GM23338 (cell line): ENCODE data around the gene RABL3. TPM values are rescaled to one million over a fixed set of nuclear protein-coding genes. Genes with fewer than 3 reads are reported as not detected.

Experiments used
- ATAC-seq: fragments of 200-7000 bp; cut with Tn5 transposase; 3 replicates; pipeline ENCODE4 v1.9.1; 2020
- DNase-seq: peaks from one replicate; pipeline ENCODE4 v3.0.0-alpha.2; 2015; ENCODE audit warnings: low spot score
- H2AFZ ChIP-seq: fragments of 200-600 bp; sonication (generic); 2 replicates; pipeline ENCODE4 v1.8.0; 2016; ENCODE audit warnings: antibody characterized with exemption, mild to moderate bottlenecking, moderate library complexity
- H3F3A ChIP-seq: fragments of 200-600 bp; sonication (generic); replicated peaks from 2 replicates; pipeline ENCODE4 v1.8.0; 2017; ENCODE audit warnings: antibody characterized with exemption, mixed run types, low read depth
- H3K27ac ChIP-seq: fragments of 200-600 bp; sonication (generic); 2 replicates; pipeline ENCODE4 v1.6.1; 2016; ENCODE audit warnings: low read depth
- H3K27me3 ChIP-seq: fragments of 200-600 bp; sonication (generic); 2 replicates; pipeline ENCODE4 v1.8.0; 2016; ENCODE audit warnings: mild to moderate bottlenecking, mixed run types, moderate library complexity; ENCODE audit not compliant: insufficient read depth
- H3K36me3 ChIP-seq: fragments of 200-600 bp; sonication (generic); 2 replicates; pipeline ENCODE4 v1.8.0; 2016; ENCODE audit warnings: mild to moderate bottlenecking; ENCODE audit not compliant: insufficient read depth
- H3K4me1 ChIP-seq: fragments of 200-600 bp; sonication (generic); 2 replicates; pipeline ENCODE4 v1.8.0; 2016; ENCODE audit warnings: mild to moderate bottlenecking, moderate library complexity; ENCODE audit not compliant: insufficient read depth
- H3K4me2 ChIP-seq: fragments of 200-600 bp; sonication (generic); 2 replicates; pipeline ENCODE4 v1.7.1; 2017; ENCODE audit warnings: mixed run types
- H3K4me3 ChIP-seq: fragments of 200-600 bp; sonication (generic); 2 replicates; pipeline ENCODE4 v1.6.1; 2016; ENCODE audit warnings: mixed run types
- H3K79me2 ChIP-seq: fragments of 200-600 bp; sonication (generic); replicated peaks from 2 replicates; pipeline ENCODE4 v1.8.0; 2017; ENCODE audit warnings: mild to moderate bottlenecking; ENCODE audit not compliant: insufficient read depth
- H3K9me2 ChIP-seq: fragments of 200-600 bp; sonication (generic); 2 replicates; pipeline ENCODE4 v1.8.0; 2017; ENCODE audit not compliant: insufficient read depth
- H4K20me1 ChIP-seq: fragments of 200-600 bp; sonication (generic); replicated peaks from 2 replicates; pipeline ENCODE4 v1.8.0; 2017; ENCODE audit warnings: mild to moderate bottlenecking; ENCODE audit not compliant: insufficient read depth
- H3K27ac Mint-ChIP-seq: 2 replicates; pipeline ENCODE4 v1.8.0; 2020; ENCODE audit warnings: inconsistent platforms, mild to moderate bottlenecking, moderate library complexity, mixed read lengths
- H3K27me3 Mint-ChIP-seq: 3 replicates; pipeline ENCODE4 v1.8.0; 2022; ENCODE audit warnings: low read depth, mild to moderate bottlenecking, moderate library complexity, mixed read lengths, inconsistent platforms; ENCODE audit not compliant: insufficient read depth, poor library complexity
- H3K36me3 Mint-ChIP-seq: 3 replicates; pipeline ENCODE4 v1.8.0; 2021; ENCODE audit warnings: low read depth, mild to moderate bottlenecking, inconsistent platforms, moderate library complexity, mixed read lengths
- H3K4me1 Mint-ChIP-seq: 3 replicates; pipeline ENCODE4 v1.8.0; 2020; ENCODE audit warnings: mild to moderate bottlenecking, inconsistent platforms, mixed read lengths
- H3K4me3 Mint-ChIP-seq: 3 replicates; pipeline ENCODE4 v1.8.0; 2021; ENCODE audit warnings: moderate library complexity, mild to moderate bottlenecking, inconsistent platforms, mixed read lengths
- H3K9me3 Mint-ChIP-seq: 3 replicates; pipeline ENCODE4 v1.8.0; 2020; ENCODE audit warnings: moderate library complexity, mild to moderate bottlenecking, inconsistent platforms, mixed read lengths
- CREB1 ChIP-seq: fragments of 250-450 bp; sonication (Bioruptor Pico); IDR thresholded peaks from 2 replicates; pipeline ENCODE4 v1.5.0; 2020; ENCODE audit warnings: low read depth, mild to moderate bottlenecking, moderate library complexity
- EZH2 ChIP-seq: fragments of 200-600 bp; sonication (generic); IDR thresholded peaks from one replicate; pipeline ENCODE4 v1.8.0; 2017; ENCODE audit warnings: antibody characterized with exemption, mild to moderate bottlenecking, low read depth; ENCODE audit not compliant: unreplicated experiment
- JUNB ChIP-seq: IDR thresholded peaks from one replicate; pipeline ENCODE4 v1.6.1; 2016; ENCODE audit warnings: antibody characterized with exemption; ENCODE audit not compliant: unreplicated experiment
- POLR2AphosphoS5 ChIP-seq: IDR thresholded peaks from 2 replicates; pipeline ENCODE4 v1.6.1; 2016; ENCODE audit warnings: antibody characterized with exemption, low read depth
- STAT1 ChIP-seq: IDR thresholded peaks from one replicate; pipeline ENCODE4 v1.6.1; 2016; ENCODE audit warnings: antibody characterized with exemption; ENCODE audit not compliant: unreplicated experiment
- ZNF114 ChIP-seq: fragments of 250-450 bp; sonication (Bioruptor Pico); IDR thresholded peaks from 2 replicates; pipeline ENCODE4 v1.5.0; 2020; ENCODE audit warnings: mild to moderate bottlenecking, moderate library complexity
- ZNF331 ChIP-seq: fragments of 250-450 bp; sonication (Bioruptor Pico); IDR thresholded peaks from 2 replicates; pipeline ENCODE4 v1.5.0; 2020; ENCODE audit warnings: low read depth, mild to moderate bottlenecking, moderate library complexity
- polyA plus RNA-seq: library from polyadenylated mRNA; unstranded; fragments of >200 nt; fragmentation: Nextera tagmentation; extraction: Ambion mirVana; gene quantifications from 2 replicates; pipeline ENCODE4 v1.2.1, GENCODE V29; 2016
- total RNA-seq: library from RNA; depleted of rRNA; stranded (reverse); fragments of >200 nt; shearing (Covaris generic); gene quantifications from 2 replicates; pipeline ENCODE4 v1.2.3, GENCODE V29; 2014
- TF ChIP-seq, protein P1 (sequence below): IDR thresholded peaks from 2 replicates; pipeline ENCODE4 v1.6.1; 2016; ENCODE audit warnings: antibody characterized with exemption
- TF ChIP-seq, protein P2 (sequence below), 2 experiments: fragments of 200-600 bp in 1 of 2; sonication (generic) in 1 of 2; conservative IDR thresholded peaks; 2 replicates each; pipeline versions ENCODE4 v1.5.1 to v1.6.1; 2016 to 2017; ENCODE audit warnings: antibody characterized with exemption in 2 of 2, low read depth in 2 of 2, mild to moderate bottlenecking in 2 of 2, moderate library complexity in 1 of 2
- TF ChIP-seq, protein P3 (sequence below): fragments of 250-450 bp; sonication (Bioruptor Pico); IDR thresholded peaks from 2 replicates; pipeline ENCODE4 v1.5.0; 2020; ENCODE audit warnings: mild to moderate bottlenecking, moderate library complexity

Gene RABL3
- total and polyA plus RNA-seq, 2 experiments from 2014 or later: 7.8 to 9.8 TPM

DNA sequence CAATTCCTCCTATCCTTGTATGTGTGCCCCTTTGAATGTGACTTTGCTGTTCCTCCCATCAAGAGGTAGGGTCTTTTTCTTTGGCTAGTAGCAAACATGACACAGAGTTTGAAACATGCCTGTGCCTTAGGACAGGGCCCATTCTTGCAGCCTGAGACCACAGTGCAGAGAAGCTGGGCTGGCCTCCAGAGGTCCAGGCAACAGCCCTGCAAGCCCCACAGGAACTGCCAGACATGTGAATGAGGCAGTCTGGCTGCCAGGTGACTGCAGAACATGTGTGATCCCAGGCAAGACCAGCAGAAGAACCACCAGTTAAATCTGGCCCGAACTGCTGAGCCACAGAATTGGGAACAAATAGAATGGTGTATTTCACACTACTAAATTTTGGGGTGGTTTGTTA is 59.1 kb downstream of the RABL3 start:
- Histone ChIP-seq H2AFZ (no peak overlapping the region), H3K4me2 (no peak overlapping the region), H3F3A (no peaks in the 10 kb centered on the region), H3K27me3 (no peaks in the 10 kb centered on the region), H3K9me2 (0 out of 2 replicates have a peak, but pooled peaks cover 9% of the 10 kb centered on the region), H3K4me3 (no peak overlapping the region), H4K20me1 (no peaks in the 10 kb centered on the region), H3K36me3 (no peaks in the 10 kb centered on the region), H3K4me1 (peaks cover 30% of the 10 kb centered on the region), H3K27ac (no peak overlapping the region), H3K79me2 (no peaks in the 10 kb centered on the region)
- TF ChIP-seq POLR2AphosphoS5: no peak
- TF ChIP-seq, protein P1, sequence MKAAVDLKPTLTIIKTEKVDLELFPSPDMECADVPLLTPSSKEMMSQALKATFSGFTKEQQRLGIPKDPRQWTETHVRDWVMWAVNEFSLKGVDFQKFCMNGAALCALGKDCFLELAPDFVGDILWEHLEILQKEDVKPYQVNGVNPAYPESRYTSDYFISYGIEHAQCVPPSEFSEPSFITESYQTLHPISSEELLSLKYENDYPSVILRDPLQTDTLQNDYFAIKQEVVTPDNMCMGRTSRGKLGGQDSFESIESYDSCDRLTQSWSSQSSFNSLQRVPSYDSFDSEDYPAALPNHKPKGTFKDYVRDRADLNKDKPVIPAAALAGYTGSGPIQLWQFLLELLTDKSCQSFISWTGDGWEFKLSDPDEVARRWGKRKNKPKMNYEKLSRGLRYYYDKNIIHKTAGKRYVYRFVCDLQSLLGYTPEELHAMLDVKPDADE: no peak
- no peak for TF ChIP-seq ZNF114 (CRISPR knock-in tag)
- no peak for TF ChIP-seq EZH2
- no peak for TF ChIP-seq CREB1 (CRISPR knock-in tag)
- no peak for TF ChIP-seq JUNB
- no peak for TF ChIP-seq STAT1
- TF ChIP-seq, protein P2, sequence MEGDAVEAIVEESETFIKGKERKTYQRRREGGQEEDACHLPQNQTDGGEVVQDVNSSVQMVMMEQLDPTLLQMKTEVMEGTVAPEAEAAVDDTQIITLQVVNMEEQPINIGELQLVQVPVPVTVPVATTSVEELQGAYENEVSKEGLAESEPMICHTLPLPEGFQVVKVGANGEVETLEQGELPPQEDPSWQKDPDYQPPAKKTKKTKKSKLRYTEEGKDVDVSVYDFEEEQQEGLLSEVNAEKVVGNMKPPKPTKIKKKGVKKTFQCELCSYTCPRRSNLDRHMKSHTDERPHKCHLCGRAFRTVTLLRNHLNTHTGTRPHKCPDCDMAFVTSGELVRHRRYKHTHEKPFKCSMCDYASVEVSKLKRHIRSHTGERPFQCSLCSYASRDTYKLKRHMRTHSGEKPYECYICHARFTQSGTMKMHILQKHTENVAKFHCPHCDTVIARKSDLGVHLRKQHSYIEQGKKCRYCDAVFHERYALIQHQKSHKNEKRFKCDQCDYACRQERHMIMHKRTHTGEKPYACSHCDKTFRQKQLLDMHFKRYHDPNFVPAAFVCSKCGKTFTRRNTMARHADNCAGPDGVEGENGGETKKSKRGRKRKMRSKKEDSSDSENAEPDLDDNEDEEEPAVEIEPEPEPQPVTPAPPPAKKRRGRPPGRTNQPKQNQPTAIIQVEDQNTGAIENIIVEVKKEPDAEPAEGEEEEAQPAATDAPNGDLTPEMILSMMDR (conservative IDR thresholded peaks at IDR 0.05; ENCODE audit: low read depth in 2 of 2): no peak
- Mint-ChIP-seq H3K27me3 (peaks cover 6% of the 10 kb centered on the region), H3K27ac (peak overlapping the region; percentile 35; the same call in 1 of the 2 replicates), H3K36me3 (peaks cover 16% of the 10 kb centered on the region), H3K9me3 (peaks cover 9% of the 10 kb centered on the region), H3K4me1 (peaks cover 48% of the 10 kb centered on the region), H3K4me3 (no peak overlapping the region)
- ATAC-seq (no peak), DNase-seq (no peak)

DNA sequence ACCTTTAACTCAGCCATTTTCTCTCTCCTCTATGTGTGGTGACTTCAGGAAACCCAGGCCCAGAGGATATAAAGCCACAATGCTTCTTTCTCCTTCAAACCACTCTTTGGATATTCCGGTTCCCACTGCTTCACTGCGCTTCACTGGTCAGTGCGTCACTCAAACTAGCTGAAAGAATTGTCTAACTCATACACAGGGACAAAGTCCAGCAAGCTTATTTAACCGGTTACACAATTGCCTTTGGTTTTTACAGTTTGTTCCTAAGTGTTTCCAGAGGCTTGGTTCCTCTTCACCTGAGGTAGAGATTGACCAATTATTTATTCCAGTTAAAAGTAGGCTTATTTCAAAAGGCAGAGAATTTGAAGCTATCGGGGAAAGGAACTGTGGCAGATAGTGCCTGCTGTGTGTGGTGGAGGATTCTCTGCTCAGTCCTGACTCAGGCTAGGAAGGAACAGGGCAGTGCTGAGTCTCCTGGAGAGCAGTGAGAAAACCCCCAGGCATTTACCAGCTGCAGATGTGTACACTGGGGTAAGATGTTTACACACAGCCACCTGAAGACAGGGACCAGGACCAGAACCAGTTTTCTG is 60.1 kb downstream of the RABL3 start, which contains the start of gene HGD:
Gene HGD (minus strand): TSS at position 145 of the 587 bp plus-strand sequence. CDS start 128 bp downstream, at position 17.
- Histone ChIP-seq H3K27me3 (no peaks in the 10 kb centered on the region), H3K4me2 (no peak within 1 kb of the TSS), H3K4me1 (peaks cover 26% of the 10 kb centered on the region; the same call in 1 of the 2 replicates), H2AFZ (no peak within 1 kb of the TSS), H4K20me1 (no peaks in the 10 kb centered on the region), H3K79me2 (no peaks in the 10 kb centered on the region), H3K36me3 (no peaks in the 10 kb centered on the region), H3K9me2 (0 out of 2 replicates have a peak, but pooled peaks cover 9% of the 10 kb centered on the region), H3F3A (no peaks in the 10 kb centered on the region), H3K27ac (peak within 1 kb of the TSS; percentile 82; the same call in 1 of the 2 replicates), H3K4me3 (no peak within 1 kb of the TSS)
- peak within 1 kb of the TSS; percentile 67 for H3K27ac Mint-ChIP-seq
- H3K4me1 Mint-ChIP-seq: peaks cover 55% of the 10 kb centered on the region
- no peak within 1 kb of the TSS; the same call in 2 of the 3 replicates for H3K4me3 Mint-ChIP-seq
- DNase-seq: no peak
- peaks cover 9% of the 10 kb centered on the region for H3K9me3 Mint-ChIP-seq
- no peak for ATAC-seq
- H3K36me3 Mint-ChIP-seq: peaks cover 16% of the 10 kb centered on the region
- peaks cover 6% of the 10 kb centered on the region for H3K27me3 Mint-ChIP-seq
- TF ChIP-seq, protein P3, sequence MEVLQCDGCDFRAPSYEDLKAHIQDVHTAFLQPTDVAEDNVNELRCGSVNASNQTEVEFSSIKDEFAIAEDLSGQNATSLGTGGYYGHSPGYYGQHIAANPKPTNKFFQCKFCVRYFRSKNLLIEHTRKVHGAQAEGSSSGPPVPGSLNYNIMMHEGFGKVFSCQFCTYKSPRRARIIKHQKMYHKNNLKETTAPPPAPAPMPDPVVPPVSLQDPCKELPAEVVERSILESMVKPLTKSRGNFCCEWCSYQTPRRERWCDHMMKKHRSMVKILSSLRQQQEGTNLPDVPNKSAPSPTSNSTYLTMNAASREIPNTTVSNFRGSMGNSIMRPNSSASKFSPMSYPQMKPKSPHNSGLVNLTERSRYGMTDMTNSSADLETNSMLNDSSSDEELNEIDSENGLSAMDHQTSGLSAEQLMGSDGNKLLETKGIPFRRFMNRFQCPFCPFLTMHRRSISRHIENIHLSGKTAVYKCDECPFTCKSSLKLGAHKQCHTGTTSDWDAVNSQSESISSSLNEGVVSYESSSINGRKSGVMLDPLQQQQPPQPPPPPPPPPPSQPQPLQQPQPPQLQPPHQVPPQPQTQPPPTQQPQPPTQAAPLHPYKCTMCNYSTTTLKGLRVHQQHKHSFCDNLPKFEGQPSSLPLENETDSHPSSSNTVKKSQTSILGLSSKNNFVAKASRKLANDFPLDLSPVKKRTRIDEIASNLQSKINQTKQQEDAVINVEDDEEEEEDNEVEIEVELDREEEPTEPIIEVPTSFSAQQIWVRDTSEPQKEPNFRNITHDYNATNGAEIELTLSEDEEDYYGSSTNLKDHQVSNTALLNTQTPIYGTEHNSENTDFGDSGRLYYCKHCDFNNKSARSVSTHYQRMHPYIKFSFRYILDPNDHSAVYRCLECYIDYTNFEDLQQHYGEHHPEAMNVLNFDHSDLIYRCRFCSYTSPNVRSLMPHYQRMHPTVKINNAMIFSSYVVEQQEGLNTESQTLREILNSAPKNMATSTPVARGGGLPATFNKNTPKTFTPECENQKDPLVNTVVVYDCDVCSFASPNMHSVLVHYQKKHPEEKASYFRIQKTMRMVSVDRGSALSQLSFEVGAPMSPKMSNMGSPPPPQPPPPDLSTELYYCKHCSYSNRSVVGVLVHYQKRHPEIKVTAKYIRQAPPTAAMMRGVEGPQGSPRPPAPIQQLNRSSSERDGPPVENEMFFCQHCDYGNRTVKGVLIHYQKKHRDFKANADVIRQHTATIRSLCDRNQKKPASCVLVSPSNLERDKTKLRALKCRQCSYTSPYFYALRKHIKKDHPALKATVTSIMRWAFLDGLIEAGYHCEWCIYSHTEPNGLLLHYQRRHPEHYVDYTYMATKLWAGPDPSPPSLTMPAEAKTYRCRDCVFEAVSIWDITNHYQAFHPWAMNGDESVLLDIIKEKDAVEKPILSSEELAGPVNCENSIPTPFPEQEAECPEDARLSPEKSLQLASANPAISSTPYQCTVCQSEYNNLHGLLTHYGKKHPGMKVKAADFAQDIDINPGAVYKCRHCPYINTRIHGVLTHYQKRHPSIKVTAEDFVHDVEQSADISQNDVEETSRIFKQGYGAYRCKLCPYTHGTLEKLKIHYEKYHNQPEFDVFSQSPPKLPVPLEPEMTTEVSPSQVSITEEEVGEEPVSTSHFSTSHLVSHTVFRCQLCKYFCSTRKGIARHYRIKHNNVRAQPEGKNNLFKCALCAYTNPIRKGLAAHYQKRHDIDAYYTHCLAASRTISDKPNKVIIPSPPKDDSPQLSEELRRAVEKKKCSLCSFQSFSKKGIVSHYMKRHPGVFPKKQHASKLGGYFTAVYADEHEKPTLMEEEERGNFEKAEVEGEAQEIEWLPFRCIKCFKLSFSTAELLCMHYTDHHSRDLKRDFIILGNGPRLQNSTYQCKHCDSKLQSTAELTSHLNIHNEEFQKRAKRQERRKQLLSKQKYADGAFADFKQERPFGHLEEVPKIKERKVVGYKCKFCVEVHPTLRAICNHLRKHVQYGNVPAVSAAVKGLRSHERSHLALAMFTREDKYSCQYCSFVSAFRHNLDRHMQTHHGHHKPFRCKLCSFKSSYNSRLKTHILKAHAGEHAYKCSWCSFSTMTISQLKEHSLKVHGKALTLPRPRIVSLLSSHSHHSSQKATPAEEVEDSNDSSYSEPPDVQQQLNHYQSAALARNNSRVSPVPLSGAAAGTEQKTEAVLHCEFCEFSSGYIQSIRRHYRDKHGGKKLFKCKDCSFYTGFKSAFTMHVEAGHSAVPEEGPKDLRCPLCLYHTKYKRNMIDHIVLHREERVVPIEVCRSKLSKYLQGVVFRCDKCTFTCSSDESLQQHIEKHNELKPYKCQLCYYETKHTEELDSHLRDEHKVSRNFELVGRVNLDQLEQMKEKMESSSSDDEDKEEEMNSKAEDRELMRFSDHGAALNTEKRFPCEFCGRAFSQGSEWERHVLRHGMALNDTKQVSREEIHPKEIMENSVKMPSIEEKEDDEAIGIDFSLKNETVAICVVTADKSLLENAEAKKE (CRISPR knock-in tag): no peak
- TF ChIP-seq ZNF331 (CRISPR knock-in tag) (no peak), CREB1 (CRISPR knock-in tag) (no peak), EZH2 (no peak), POLR2AphosphoS5 (no peak)
- TF ChIP-seq, protein P1: no peak
